Activated CD4-positive, alpha-beta T cell treated with anti-CD3 and anti-CD28 coated beads for 1 hour (primary cell): ENCODE data around the gene NBEAL2.
A peak's percentile ranks its signal among the peaks of the same experiment; 100 is the strongest.
"Not testable (repeated sequence)": the region's sequence is repeated elsewhere in the genome, so short reads cannot be mapped to it uniquely, and the experiment has no call there.

Experiments
- DNase-seq: peaks from one replicate; pipeline ENCODE4 v3.0.0-alpha.2; 2020

Gene NBEAL2

DNA sequence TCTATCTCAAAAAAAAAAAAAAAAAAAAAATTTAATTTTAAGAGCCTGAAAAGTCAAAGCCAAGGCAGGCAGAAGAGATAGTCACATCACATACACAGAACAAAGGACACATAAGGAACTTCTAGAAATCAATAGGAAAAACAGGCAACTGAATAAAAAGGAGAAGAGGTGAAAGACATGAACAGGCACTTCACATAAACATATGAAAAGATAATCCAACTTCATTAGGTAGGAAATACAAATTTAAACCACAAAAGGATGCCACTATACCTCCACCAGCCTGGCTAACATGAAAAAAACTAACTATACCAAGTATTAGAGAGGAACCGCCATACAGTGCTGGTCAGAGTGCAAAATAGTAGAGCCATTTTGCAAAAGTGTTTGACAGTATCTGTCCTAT lies 17.0 kb upstream of the NBEAL2 start:
- no peak for DNase-seq

GRCh38 chr3:46962990-46963389 lies 16.5 kb upstream of the NBEAL2 start:
- DNase-seq, result no peak

DNA sequence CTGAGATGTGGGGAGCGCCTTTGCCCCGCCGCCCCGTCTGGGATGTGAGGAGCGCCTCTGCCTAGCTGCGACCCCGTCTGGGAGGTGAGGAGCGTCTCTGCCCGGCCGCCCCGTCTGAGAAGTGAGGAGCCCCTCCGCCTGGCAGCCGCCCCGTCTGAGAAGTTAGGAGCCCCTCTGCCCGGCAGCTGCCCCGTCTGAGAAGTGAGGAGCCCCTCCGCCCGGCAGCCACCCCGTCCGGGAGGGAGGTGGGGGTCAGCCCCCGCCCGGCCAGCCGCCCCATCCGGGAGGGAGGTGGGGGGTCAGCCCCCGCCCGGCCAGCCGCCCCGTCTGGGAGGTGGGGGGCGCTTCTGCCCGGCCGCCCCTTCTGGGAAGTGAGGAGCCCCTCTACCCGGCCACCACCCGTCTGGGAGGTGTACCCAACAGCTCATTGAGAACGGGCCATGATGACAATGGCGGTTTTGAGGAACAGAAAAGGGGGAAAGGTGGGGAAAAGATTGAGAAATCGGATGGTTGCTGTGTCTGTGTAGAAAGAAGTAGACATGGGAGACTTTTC lies 15.4 kb upstream of the NBEAL2 start:
- DNase-seq, result not testable (repeated sequence)

DNA sequence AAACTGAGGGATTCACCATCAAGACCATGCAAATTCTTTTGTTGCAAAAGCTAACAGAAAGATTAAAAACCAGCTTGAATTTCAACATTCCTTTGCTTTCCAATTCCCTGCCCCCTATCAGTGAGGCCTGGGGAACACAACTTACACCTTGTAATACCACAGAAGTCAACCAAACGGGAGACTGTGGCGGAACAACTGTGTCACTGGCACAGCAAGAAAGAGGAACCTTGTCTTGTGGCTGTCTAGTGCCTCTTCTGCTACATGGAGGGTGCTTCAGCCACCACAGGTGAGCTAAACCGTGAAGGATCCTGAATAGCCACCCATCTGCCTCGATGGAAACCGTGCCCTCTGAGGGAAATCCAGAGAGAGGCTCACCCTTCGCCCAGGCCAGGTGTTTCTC lies 14.3 kb upstream of the NBEAL2 start:
- DNase-seq, result no peak

- DNase-seq, result no peak
Measured at GRCh38 chr3:46966811-46967210, 12.7 kb upstream of the NBEAL2 start.

- DNase-seq, result no peak
Measured at GRCh38 chr3:46968783-46969428, 10.6 kb upstream of the NBEAL2 start.

GRCh38 chr3:46970391-46971091 lies 8.9 kb upstream of the NBEAL2 start:
- DNase-seq, result no peak

- DNase-seq, result no peak
Measured at GRCh38 chr3:46971151-46971550, 8.3 kb upstream of the NBEAL2 start.

GRCh38 chr3:46971742-46972141 lies 7.7 kb upstream of the NBEAL2 start:
- DNase-seq, result no peak

DNA sequence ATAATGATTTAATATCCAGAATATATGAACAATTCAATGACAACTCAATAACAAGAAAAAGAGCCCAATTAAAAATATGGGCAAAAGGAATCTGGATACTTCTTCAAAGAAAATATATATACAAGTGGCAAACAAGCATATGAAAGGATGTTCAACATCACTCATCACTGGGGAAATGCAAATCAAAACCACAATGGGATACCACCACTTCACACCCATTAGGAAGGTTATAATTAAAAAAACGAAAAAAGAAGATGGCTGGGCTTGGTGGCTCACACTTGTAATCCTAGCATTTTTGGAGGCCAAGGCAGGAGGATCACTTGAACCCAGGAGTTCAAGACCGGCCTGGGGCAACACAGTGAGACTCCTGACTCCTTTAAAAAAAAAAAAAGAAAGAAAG lies 7.1 kb upstream of the NBEAL2 start:
- no peak for DNase-seq

DNA sequence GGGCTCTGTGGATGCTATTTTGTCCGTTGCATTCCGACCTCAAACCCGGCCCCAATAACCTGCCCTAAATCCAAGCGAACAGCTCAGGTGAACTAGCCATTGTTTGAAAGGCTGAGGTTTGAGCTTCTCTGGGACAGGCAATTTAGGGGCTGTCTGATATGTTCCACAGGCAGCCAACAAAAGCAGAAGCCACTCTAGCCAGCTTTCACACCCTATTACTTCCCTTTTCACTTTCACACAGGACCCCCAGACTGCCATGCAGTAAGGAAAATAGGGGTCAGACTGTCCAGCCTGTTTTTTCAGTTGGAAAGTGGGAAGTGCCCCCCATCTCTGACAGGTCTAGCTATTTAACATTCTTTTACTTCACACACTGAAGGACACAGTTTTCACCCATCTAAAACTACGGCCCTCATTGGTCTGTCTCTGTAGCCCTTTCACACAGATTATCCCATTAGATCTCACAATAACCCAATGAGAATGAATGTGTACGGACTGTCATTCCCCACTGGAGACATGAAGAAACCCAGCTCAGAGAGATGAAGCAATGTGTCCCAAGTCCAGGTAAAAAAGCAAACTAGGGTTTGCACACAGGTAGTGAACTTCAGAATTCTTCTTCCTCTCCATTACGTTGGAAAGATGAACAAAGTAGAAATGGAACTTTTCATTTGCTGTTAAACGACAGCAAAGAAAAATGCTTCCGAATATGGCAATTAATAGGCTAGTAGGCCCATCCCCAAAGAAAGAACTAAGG lies 4.9 kb upstream of the NBEAL2 start:
- DNase-seq, result no peak

DNA sequence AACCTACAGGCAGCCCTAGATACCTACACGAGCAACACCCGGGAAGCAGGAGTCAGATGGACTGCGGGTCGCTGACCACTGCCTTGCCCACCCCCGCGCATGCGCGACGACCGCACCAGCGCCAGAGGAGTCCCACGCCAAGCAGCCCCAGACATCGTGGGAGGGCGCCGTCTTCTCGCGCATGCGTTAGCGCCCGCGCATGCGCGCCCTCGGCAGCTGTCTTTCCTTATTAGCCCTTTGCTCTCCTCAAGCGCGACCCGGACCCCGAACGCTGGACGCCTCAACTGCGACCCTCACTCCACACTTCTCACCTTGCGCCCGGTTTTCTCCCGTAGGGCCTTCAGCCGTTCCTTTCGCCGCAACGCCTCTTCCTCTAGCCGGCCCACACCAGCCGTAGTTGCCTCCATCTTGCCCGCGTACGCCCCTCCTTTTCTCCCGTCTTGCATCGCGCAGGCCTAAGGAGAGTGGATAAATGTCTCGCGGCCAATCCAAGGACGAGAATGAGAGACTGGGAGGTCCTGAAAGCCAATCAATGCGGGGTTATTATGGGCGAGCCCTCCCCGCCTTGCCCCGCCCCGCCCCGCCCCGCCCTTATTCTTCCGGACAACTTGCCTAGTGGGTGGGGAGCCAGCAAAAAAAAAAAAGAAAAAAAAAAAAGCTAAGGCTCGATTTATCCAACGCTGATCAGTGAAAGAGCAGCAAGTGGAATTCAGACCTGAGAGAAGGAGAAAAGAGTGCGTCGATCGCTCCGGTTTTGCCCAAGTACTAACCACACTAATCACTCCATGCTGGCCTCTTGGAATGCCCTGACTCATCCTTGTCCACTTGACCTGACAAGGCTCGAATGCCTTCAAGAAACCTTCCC lies 2.9 kb upstream of the NBEAL2 start, which contains the start of gene CCDC12:
Gene CCDC12, minus strand, starts transcription at position 420 of the 865 bp plus-strand sequence. Its CDS starts 13 bp downstream, at position 407.
- DNase-seq, result peak; percentile 88

DNA sequence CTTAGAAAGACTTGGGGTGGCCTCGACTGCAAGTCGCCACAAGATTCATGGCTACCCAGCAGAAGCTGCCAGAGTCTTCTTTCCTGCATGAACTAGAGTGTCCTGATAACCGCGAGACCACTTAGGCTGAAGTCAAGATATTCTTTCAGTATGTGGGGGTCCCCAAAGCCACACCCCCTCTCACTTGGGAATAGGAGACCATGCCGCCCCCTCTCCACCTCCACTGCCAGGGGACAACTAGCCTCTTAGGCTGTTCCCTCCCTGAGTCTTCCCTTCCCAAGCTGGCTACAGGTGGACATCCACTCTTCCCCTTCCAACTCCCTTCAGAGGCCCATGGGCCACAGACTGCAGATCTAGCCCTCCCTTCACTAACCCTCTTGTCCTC lies 1.7 kb upstream of the NBEAL2 start:
- no peak for DNase-seq

DNA sequence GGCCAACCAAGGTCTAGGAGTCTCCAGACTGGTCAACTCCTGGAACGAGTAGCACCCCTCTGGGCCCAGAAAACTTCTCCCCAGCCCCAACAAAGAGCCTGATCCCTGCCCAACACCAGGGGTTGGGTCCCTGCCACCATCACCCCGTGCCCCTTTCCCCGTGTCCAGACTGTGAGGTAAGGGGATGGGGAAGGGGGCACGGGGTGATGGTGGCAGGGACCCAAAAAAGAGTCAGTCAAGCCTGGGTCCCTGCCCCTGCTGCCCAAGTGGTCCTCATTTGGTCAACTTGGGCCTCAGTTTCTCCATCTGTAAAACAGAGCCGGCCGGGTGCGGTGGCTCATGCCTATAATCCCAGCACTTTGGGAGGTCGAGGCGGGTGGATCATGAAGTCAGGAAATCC lies 1.1 kb upstream of the NBEAL2 start:
- DNase-seq, result no peak

- DNase-seq, result no peak
Measured at GRCh38 chr3:46979958-46980497, 562 bp downstream of the NBEAL2 start.

DNA sequence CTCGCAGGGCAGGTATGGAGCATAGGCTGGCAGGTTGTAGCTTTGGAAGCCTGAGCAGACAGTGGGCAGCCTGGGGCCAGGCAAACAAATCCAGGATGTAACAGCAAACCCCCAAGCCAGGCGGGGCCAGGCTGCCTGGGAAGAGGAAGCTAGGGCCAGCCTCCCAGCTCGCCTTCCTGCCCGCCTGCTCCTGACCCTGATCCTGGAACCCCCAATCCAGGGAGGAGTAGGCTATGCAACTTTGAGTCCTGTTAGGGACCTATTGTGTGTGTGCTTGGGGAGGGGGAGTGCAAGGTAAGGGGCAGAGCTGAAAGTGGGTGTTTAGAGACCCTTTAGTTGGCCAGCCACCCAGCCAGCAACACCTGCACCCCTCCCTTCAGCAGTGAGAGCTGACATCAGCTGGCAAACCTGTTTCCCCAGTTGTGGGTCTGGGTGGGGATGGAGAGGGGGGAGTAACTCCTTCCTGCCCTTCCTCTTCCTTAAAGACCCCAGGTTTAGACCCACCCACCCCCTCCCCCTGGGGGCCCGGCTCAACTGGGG lies 2.5 kb downstream of the NBEAL2 start:
- DNase-seq, result no peak

DNA sequence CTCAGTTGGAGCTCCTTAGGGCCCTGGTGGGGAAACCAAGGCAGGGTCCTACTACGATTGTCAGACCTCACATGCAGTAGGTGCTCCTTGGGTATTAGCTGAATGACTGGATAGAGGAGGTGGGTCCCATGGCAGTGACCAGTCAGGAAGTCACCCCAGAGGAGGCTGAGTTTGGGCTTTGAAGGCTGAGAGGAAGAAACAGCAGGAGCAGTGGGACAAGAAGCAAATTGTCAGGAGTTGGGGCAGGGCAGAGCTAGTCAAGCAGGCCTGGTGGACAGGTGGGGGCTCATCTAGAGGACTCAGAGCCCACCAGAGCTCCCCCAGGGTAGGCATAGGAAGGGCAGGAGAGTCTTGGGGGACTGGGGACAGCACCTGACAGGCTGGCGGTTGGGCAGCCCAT lies 3.1 kb downstream of the NBEAL2 start:
- no peak for DNase-seq

DNA sequence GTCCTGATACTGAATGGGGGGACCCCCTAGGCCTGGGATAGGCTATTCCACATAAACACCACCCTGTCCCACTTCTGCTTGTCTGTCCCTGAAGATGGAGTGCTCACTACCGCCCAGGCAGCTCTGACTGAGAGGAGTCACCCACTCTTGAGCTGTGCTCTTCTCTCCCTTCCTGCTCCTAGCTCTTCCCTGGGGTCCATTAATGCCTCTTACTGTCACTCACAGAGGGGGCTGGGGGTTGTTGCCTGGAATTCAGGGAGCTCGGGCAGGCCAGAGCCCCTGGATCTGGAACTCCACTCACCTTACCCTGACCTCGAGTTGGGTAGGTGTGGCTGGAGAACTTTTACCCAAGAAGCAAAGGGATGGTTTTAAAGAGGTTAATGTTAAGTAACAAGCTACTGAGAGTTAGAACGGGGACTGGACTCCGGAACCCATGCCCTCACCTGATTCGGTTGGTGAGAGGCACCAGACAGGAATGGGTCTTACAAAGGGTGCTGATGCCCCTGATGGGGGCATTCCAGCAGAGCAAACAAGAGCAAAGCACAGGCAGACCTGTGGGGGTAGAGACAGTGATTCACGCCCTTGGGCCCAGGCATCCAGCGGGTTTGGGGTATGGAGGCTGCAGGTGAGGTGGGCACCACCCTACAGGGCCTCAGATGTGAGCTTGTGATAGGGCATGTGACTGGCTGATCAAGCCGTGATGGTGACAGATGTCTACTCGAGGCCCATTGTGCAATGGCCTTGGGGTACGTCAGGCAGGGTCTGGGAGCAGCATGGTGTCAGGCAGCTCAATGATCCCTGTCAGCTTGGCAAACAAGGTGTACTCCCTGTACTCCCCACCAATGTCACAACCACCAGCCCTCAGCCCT lies 5.4 kb downstream of the NBEAL2 start:
- no peak for DNase-seq

GRCh38 chr3:46985588-46985987 lies 6.1 kb downstream of the NBEAL2 start:
- no peak for DNase-seq

GRCh38 chr3:46986055-46986730 lies 6.7 kb downstream of the NBEAL2 start:
- DNase-seq, result no peak
